Effector memory CD8-positive, alpha-beta T cell (primary cell): ENCODE measurements around the gene SNCG.
A peak's percentile ranks its signal among the peaks of the same experiment; 100 is the strongest.
"Not testable (repeated sequence)": the region's sequence is repeated elsewhere in the genome, so short reads cannot be mapped to it uniquely, and the experiment has no call there.

Experiments
- ATAC-seq: fragments of 150-1000 bp; cut with Tn5 transposase; replicated peaks from 2 replicates; pipeline ENCODE4 v1.10.0; 2021; ENCODE audit warnings: mild to moderate bottlenecking, moderate library complexity
- DNase-seq, 3 experiments: peaks; one replicate each; pipeline ENCODE4 v3.0.0; 2021
- H3K27ac Mint-ChIP-seq, 2 donors: one replicate each; pipeline ENCODE4 v1.8.0; 2022; ENCODE audit warnings: mild to moderate bottlenecking in 2 of 2, mixed read lengths in 2 of 2, moderate library complexity in 2 of 2
- H3K27me3 Mint-ChIP-seq, 2 donors: one replicate each; pipeline ENCODE4 v1.8.0; 2022; ENCODE audit warnings: mixed read lengths in 2 of 2
- H3K36me3 Mint-ChIP-seq: one replicate; pipeline ENCODE4 v1.8.0; 2022; ENCODE audit warnings: mild to moderate bottlenecking, moderate library complexity, mixed read lengths; ENCODE audit not compliant: insufficient read depth
- H3K4me1 Mint-ChIP-seq, 2 donors: one replicate each; pipeline ENCODE4 v1.8.0; 2022; ENCODE audit warnings: low read depth in 2 of 2, mixed read lengths in 2 of 2
- H3K4me3 Mint-ChIP-seq, 2 donors: one replicate each; pipeline ENCODE4 v1.8.0; 2022; ENCODE audit warnings: mild to moderate bottlenecking in 2 of 2, mixed read lengths in 2 of 2, moderate library complexity in 2 of 2
- H3K9me3 Mint-ChIP-seq, 2 donors: one replicate each; pipeline ENCODE4 v1.8.0; 2022; ENCODE audit warnings: mixed read lengths in 2 of 2

Gene SNCG

DNA sequence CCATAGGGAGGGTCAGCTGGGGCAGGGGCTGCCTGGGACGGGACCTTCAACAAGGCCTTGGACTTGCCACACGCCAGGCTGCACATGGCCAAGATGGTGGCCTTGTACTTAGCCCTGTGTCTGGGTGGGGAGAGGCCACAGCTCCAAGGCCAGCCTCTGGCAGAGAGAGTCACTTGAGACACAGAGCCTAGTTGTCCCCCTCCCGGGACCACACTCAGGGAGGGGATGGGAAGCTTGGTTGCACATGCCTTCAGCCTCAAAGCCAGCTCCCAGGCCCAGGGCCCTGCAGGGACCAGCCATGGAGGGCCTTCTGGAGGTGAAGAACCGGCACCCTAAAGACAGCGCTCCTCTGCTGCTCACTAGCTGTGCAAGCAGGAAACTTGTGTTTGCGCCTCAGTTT lies 17.7 kb upstream of the SNCG start:
- Mint-ChIP-seq H3K27ac (no peak overlapping the region), H3K4me1 (peaks cover 0 to 2% of the 10 kb centered on the region in 2 donors), H3K36me3 (peaks cover 15% of the 10 kb centered on the region), H3K27me3 (no peaks in the 10 kb centered on the region), H3K9me3 (no peaks in the 10 kb centered on the region), H3K4me3 (no peak overlapping the region)
- ATAC-seq (no peak), DNase-seq (no peak)

DNA sequence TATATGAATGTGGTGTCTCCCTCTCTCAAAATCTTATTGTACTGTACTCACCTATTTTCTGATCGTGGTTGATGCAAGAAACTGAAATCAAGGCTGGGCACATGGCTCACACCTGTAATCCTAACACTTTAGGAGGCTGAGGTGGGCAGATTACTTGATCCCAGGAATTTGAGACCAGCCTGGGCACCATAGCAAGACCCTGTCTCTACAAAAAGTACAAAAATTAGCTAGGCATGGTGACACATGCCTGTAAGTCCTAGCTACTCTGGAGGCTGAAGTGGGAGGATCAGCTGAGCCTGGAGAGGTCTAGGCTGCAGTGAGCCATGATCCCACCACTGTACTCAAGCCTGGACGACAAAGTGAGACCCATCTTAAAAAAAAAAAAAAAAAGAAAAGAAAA lies 17.0 kb upstream of the SNCG start:
- Mint-ChIP-seq H3K9me3 (no peaks in the 10 kb centered on the region), H3K36me3 (peaks cover 15% of the 10 kb centered on the region), H3K27me3 (peaks cover under 1 to 4% of the 10 kb centered on the region in 2 donors), H3K27ac (no peak overlapping the region), H3K4me1 (peaks cover 0 to 2% of the 10 kb centered on the region in 2 donors), H3K4me3 (no peak overlapping the region)
- no peak for DNase-seq
- no peak for ATAC-seq

DNA sequence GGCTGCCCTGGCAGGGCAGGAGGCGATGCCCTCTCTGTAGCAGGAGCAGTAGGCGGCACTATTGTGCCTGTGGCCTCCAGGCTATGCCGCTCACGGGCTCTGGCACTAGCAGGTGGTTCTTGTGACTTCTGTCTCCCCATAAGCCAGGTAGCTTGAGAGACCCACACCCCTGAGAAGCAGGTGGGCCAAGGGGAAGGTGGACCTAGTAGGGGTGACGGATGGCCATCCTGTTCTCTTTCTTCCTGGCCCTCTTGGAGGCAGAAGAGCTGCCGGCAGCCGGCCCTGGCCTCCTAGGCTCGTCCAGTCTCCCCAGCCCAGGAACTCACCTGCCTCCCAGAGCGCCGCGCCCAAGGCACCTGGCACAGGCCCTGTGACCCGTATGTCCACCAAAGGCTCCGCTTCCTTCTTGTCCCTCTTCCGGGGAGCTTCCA lies 16.4 kb upstream of the SNCG start:
- DNase-seq (no peak), ATAC-seq (no peak)
- Mint-ChIP-seq H3K9me3 (no peaks in the 10 kb centered on the region), H3K27me3 (peaks cover 7 to 9% of the 10 kb centered on the region in 2 donors), H3K36me3 (peaks cover 15% of the 10 kb centered on the region), H3K4me1 (peaks cover 0 to 2% of the 10 kb centered on the region in 2 donors), H3K27ac (no peak overlapping the region), H3K4me3 (no peak overlapping the region)

DNA sequence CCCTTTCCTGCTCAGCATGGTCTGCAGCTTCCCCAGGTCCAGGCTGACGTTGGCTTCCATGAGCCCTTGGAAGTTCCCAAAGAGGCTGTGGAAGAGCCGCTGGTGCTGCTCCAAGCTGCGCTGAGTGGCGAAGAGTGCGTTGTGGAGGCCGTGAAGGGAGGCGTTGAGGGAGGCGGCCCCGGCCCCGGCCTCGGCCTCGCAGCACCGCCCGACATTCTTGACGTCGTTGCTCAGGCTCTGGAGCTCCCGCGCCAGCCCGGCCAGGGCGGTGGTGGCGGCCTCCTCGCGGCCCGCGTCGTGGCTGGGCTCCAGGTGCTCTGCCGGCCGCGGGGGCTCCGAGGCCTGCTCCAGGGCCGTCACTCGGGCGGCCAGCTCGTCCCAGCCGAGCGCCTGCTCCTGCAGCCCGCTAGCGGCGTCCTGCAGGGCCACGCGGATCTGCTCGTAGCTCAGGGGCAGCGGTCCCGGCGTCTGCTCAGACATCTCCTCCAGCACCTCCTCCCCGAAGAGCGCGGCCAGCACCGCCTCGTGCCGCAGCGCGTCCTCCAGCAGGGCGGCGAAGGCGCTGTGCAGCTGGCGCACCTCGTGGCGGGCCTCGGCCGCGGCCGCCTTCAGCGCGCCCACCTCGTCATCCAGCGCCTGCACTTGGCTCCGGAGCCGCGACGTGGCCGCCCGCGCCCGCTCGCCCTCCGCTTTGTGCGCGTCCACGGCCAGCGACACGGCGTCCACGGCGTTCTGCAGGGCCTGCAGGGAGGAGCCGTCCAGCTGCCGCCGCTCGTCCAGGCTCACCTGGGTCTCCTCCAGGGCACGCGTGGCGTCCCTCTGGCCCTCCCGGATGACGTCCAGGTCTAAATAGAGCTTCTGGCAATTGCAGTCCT lies 15.7 kb upstream of the SNCG start:
- no peak for ATAC-seq
- H3K4me1 Mint-ChIP-seq: peaks cover 0 to 2% of the 10 kb centered on the region in 2 donors

DNA sequence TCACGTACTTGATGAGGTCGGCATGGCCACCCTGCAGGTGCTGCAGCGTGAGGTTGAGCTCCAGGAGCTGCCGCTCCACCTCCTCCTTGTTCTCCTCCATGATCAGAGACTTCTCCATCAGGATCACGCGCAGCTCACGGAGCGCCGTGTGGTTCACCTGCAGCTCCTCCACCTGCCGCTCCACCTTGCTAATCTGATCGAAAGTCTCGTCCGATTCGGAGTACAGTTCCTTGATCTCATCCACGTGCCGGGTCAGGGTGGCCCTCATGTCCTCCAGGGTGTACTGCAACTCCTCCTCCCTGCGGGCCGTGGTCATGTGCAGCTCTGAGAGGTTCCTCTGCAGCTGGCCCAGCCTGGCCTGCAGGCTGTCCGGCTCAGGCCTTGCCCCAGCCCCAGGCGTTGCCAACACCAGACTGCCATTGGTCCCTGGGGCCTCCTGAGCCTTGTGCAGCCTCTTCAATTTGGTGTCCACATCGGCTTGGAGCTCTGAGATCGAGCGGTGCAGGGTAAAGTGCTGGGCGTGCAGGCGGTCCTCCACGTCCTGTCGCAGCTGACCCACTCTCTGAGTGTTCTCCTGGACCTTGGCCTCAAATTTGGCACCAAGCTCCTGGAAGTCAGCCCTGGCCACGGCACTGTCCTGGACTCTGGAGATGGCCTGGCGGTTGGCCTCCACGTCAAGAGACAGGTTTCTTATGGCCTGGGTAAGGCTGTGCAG lies 14.9 kb upstream of the SNCG start:
- Mint-ChIP-seq H3K27me3 (peaks cover 7 to 12% of the 10 kb centered on the region in 2 donors), H3K4me3 (no peak overlapping the region), H3K4me1 (peaks cover 0 to 2% of the 10 kb centered on the region in 2 donors), H3K9me3 (no peaks in the 10 kb centered on the region), H3K36me3 (peaks cover 15% of the 10 kb centered on the region), H3K27ac (no peak overlapping the region)
- ATAC-seq (no peak), DNase-seq (no peak)

More for the DNA sequence above, 15.7 kb upstream of the SNCG start:
- no peaks in the 10 kb centered on the region for H3K9me3 Mint-ChIP-seq
- H3K27me3 Mint-ChIP-seq: peaks cover 7 to 12% of the 10 kb centered on the region in 2 donors
- no peak overlapping the region for H3K4me3 Mint-ChIP-seq
- no peak overlapping the region for H3K27ac Mint-ChIP-seq
- no peak for DNase-seq
- H3K36me3 Mint-ChIP-seq: peaks cover 15% of the 10 kb centered on the region

DNA sequence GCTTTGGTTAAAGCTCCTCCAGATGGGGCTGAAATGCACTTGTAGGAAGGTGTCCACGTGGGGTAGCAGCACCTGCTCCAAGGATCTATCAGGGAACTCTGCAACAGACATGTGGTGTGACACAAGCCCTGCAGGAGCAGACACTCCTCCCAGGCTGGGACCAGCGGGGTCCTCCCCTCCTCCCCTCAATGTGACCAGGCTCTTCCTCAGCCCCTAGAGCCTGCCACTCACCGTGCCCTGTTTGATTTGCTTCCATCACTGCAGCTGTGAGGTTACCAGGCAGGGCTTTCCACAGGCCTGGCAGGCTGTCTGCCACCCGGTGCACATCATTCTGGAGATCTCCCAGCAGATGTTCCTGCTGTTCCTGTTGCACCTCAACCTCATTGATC lies 14.4 kb upstream of the SNCG start:
- DNase-seq: no peak
- peaks cover 0 to 2% of the 10 kb centered on the region in 2 donors for H3K4me1 Mint-ChIP-seq
- ATAC-seq: no peak
- H3K4me3 Mint-ChIP-seq: no peak overlapping the region
- H3K27me3 Mint-ChIP-seq: peaks cover 7 to 12% of the 10 kb centered on the region in 2 donors
- H3K36me3 Mint-ChIP-seq: peaks cover 12% of the 10 kb centered on the region
- H3K27ac Mint-ChIP-seq: no peak overlapping the region
- H3K9me3 Mint-ChIP-seq: no peaks in the 10 kb centered on the region

DNA sequence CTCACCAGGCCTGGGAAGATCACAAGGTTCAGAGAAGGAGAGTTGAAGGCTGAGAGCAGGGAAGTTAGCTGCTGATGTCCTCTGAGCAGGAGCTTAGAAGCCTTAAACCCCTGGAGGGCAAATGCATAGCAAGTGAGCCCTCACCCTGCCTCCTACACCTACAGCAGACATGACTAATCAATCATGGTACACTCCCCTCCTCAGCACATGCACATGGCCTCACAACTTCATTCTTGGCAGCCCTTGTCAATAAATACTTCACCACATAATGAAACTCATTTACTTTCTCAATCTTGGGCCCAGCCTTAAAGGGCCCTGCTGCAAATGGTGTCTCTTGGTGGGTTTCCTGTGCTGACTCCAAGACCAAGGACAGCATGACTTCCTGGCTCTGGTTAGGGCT lies 13.9 kb upstream of the SNCG start:
- Mint-ChIP-seq H3K4me1 (peaks cover 0 to 2% of the 10 kb centered on the region in 2 donors), H3K27me3 (peaks cover 7 to 12% of the 10 kb centered on the region in 2 donors), H3K9me3 (no peaks in the 10 kb centered on the region), H3K27ac (no peak overlapping the region), H3K4me3 (no peak overlapping the region), H3K36me3 (peaks cover 8% of the 10 kb centered on the region)
- DNase-seq: no peak
- ATAC-seq: no peak

DNA sequence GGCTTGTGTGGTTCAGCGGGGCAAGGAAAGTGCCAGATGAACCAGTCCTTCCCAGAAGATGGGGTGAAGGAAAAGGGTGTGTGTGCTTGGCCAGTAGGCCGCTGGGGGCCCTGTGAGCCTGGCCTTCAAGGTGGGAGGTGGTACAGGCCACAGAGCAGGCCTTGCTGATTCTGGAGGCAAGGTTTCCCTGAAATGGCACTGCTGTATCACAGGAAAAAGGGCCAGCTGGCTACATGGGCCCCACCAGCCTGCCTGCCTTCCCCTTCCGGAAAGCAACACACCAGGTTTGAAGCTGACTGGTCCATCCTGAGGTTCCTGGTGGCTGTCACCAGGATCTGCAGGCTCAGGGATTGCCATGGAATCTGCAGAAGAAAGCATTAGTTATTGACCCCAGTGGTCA lies 13.5 kb upstream of the SNCG start:
- Mint-ChIP-seq H3K9me3 (no peaks in the 10 kb centered on the region), H3K4me3 (no peak overlapping the region), H3K27ac (no peak overlapping the region), H3K36me3 (peaks cover 3% of the 10 kb centered on the region), H3K27me3 (peaks cover 7 to 12% of the 10 kb centered on the region in 2 donors), H3K4me1 (no peaks in the 10 kb centered on the region)
- ATAC-seq (no peak), DNase-seq (no peak)

DNA sequence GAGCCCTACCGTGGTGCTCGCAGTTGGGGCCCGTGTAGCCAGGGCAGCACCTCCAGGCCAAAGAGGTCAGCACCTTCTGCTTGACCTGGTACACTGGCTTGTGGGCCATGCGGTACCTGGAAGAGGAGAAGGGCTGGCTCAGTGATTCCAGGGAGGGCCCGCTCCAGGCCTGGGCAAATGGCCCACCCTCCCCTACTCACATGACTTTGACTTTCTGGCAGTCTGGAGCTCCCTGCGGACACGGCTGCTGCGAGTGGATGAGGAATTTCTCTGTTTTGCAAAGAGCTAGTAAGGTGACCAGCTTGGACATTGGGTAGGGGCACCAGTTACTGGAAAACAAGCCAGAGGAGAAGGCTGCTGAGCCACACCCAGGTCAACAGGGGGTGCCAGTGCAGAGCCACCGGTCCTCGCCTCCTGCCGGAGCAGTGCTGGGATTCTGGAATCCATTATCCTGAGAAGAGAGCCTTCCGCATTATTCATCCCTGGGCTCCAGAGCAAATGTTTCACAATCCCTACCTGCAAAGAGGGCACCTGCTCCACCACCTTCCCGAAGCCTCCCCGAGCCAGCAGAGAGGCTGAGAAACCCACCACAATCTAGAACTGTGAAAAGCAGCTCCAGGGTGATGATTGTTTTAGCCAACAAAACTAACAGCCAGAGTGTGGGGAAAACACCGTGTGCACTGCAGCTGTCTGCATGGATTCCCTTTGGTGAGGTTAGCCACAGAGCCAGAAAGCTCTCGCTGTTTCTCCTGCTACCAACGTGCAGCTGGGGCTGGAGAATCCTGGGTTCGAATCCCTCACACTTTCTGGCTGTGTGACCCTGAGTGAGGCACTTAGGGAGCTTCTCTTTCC lies 12.8 kb upstream of the SNCG start:
- H3K27ac Mint-ChIP-seq: no peak overlapping the region
- no peak overlapping the region for H3K4me3 Mint-ChIP-seq
- ATAC-seq: no peak
- H3K36me3 Mint-ChIP-seq: no peaks in the 10 kb centered on the region
- peaks cover 7 to 12% of the 10 kb centered on the region in 2 donors for H3K27me3 Mint-ChIP-seq
- peaks cover 3 to 4% of the 10 kb centered on the region in 2 donors for H3K4me1 Mint-ChIP-seq
- no peaks in the 10 kb centered on the region for H3K9me3 Mint-ChIP-seq
- no peak for DNase-seq

DNA sequence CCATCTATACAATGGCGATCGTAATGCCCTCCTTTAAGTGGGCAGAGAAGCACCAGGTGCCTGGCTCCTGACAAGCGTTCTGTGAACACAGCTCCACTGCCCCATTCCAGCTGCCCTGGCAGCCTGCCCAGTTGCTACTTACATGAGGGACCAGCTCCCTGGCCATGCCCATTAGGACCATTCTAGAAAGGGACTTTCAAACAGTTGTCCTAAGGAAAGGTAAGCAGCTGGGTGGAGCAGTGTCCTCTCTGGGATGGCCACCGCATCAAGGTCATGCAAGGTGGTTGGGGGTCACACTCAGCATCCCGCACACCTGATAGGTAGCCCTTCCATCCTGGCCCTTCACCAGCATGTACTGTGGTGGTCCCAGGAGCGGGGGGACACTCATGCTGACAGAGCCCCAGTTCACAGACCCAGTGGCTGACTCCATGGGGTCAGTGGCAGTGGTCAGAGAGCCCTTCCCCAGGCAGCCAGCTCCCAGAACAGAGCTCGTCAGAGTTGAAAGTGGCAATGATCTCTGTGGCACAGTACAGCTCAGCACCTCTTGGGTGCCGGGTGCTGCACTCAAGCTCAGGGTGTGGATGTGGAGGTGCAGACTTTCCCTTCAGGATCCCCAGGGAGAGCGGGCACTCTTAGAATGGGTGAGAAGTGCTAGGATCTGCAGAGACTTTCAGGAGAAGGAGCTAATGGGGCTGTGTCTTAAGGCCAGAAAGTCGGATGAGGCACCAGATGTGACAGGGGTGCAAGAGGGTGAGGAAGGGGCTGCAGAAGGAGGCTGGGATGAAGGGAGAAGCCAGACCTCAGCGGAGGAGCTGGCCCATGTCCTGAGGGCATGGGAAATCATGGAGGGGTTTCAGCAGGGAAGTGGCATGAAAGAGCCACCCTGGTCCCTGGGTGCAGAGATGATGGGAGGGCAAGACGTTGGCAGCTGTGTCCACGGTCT lies 11.9 kb upstream of the SNCG start:
- DNase-seq: no peak

DNA sequence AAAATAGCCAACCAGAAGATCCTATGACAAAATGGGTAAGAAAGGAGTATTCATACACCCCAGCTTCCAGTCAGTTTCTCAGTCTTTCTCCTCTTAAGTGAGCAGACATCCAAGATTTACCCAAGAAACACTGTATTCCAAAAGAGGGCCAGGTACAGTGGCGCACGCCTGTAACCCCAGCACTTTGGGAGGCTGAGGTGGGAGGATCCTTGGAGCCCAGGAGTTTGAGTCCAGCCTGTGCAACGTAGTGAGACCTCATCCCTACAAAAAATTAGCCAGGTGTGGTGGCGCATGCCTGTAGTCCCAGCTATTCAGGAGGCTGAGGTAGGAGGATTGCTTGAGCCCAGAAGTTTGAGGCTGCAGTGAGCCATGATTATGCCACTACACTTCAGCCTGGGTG lies 10.6 kb upstream of the SNCG start:
- H3K36me3 Mint-ChIP-seq: not testable (repeated sequence)

More for the DNA sequence above, 11.9 kb upstream of the SNCG start:
- Mint-ChIP-seq H3K36me3 (no peaks in the 10 kb centered on the region), H3K27me3 (peaks cover 7 to 12% of the 10 kb centered on the region in 2 donors), H3K4me1 (peaks cover 4 to 5% of the 10 kb centered on the region in 2 donors), H3K4me3 (no peak overlapping the region), H3K27ac (no peak overlapping the region), H3K9me3 (no peaks in the 10 kb centered on the region)
- no peak for ATAC-seq

DNA sequence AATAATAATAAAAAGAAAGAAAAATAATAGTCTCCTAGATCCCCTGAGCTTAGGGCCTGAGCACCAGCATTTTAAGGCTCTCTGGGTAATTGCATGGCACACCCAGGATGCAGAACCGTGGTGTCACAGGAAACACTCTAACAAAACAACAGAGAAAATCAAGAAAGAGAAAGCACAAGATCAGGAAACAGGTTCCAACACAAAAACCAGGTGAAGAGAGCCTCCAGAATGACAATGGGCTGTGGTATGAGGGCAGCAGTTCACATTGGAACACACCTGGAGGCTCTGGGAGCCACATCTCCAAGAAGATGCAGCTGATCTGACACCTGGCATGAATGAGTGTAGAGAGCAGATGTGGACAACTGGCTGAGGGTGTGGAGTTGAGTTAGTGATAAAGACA lies 8.1 kb upstream of the SNCG start:
- Mint-ChIP-seq H3K4me1 (peaks cover 4 to 5% of the 10 kb centered on the region in 2 donors), H3K4me3 (peak overlapping the region in 1 of 2 donors; percentile 4), H3K36me3 (no peaks in the 10 kb centered on the region), H3K9me3 (peaks cover 2 to 8% of the 10 kb centered on the region in 2 donors), H3K27ac (peak overlapping the region; percentile 65 to 69), H3K27me3 (peaks cover 7 to 12% of the 10 kb centered on the region in 2 donors)
- DNase-seq (no peak), ATAC-seq (no peak)

More for the DNA sequence above, 10.6 kb upstream of the SNCG start:
- Mint-ChIP-seq H3K27ac (peak overlapping the region in 1 of 2 donors; percentile 7), H3K27me3 (peaks cover 7 to 12% of the 10 kb centered on the region in 2 donors)
- ATAC-seq, DNase-seq, H3K4me1 Mint-ChIP-seq, H3K9me3 Mint-ChIP-seq, H3K4me3 Mint-ChIP-seq: not testable (repeated sequence)
